ENCODE measurements around the gene HEMGN. TPM values are rescaled to one million over a fixed set of nuclear protein-coding genes. Genes with fewer than 3 reads are reported as not detected.

The HEMGN gene
- total RNA-seq, 1 experiment from 2014 or later = not detected

DNA sequence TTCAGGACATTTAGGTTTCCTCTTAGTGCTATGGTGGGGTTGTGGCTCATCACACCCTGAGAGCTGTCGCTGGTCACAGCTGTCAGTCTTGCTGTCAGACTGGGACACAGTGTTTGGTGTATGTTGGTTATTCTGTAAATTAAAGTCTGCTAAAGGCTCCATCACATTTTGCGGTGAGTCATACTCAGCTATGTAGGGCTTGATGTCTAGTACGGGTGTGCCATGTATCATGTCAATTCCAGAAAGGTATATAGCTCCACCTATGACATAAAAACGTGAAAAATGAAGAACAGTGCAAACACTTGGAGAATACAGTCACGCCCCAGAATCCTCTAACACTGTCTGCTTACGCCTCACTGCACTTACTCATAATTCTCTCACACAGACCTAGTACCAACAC lies 27.6 kb downstream of the HEMGN start:
- DNase-seq (ENCODE audit: low read depth, low spot score) = no peak
- in situ Hi-C loops (cut with HindIII; ENCODE audit: low pct_unique_long_range_greater_than_20kb, low sequenced_read_pairs) = no loop called here

DNA sequence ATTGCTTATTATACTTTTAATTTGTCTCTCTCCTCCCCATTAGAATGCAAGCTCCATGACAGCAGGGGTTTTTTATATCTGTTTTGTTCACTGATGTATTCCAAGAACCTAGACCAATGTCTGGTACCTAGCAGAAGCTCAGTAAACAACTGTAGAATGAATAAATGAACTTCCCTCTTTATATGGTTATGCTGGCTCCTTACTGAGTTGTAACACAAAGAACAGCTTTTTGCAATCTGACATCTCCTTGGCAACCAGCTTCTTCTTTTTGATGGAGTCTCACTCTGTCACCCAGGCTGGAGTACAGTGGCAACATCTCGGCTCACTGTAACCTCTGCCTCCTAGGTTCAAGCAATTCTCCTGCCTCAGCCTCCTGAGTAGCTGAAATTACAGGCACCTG lies 29.3 kb downstream of the HEMGN start:
- DNase-seq (ENCODE audit: low read depth, low spot score) = no peak

DNA sequence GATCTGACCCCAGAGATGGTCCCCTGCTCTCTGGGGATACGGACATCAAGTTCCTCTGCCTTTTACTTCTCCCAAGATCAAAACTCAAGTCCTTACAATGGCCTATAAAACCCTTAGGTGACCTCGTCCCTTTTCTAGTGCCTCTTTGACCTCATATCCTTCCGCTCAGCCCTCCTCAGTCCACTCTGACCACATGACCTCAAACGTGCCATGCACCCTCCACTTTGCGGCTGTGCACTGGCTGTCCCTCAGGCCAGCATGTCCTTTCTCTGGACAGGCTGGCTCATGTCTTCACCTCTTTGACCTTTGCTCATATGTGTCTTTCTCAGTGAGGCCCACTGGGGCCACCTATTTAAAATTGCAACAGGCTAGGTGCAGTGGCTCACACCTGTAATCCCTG lies 30.3 kb downstream of the HEMGN start:
- in situ Hi-C loops (cut with HindIII; ENCODE audit: low pct_unique_long_range_greater_than_20kb, low sequenced_read_pairs) = no loop called here
- DNase-seq (ENCODE audit: low read depth, low spot score) = no peak

More for the DNA sequence above, 29.3 kb downstream of the HEMGN start:
- in situ Hi-C loops (cut with HindIII; ENCODE audit: low pct_unique_long_range_greater_than_20kb, low sequenced_read_pairs) = no loop called here

DNA sequence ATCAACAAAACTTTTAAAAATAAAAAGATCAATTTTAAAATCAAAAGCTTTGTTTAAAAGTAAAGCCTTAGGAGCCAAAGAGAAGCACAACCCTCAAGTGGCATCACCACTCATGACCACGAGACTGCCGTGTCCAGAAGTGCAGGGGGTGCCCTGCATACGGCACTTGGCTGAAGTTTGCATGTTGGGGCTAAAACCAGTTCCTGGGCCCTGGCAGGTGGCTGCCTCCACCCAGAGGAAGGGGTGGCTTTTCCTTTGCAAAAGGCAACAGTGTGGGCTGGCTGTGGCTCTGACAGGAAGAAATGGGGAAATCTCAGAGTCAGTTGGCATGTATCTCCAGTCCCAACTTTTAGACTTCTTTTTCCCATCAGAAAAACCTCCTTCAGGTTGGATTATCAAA lies 30.9 kb downstream of the HEMGN start:
- in situ Hi-C loops (cut with HindIII; ENCODE audit: low pct_unique_long_range_greater_than_20kb, low sequenced_read_pairs) = no loop called here
- DNase-seq (ENCODE audit: low read depth, low spot score) = no peak

DNA sequence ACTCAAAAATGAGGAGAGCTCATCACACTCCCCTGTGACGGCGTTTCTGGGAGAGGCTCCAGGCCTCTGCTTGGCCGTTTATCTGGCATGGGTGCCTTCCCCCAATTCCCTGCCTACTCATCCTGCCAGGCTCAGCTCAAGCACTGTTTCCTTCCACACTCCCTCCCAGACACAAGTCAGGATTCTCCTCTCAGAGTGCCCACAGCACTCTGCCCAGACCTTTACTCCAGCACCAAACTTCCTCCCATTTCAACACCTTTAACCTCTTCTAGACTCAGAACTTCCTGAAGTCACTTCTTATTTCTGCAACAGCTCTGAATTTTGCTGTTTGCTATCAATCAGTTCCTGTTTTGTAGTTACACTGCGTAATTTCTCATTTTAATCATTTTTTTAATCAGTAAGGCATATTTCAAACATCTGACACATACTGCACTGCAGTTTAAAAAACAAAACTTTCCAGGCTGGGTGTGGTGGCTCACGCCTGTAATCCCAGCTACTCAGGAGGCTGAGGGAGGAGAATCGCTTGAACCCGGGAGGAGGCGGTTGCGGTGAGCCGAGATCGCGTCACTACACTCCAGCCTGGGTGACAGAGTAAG lies 31.6 kb downstream of the HEMGN start:
- DNase-seq (ENCODE audit: low read depth, low spot score) = no peak
- in situ Hi-C loops (cut with HindIII; ENCODE audit: low pct_unique_long_range_greater_than_20kb, low sequenced_read_pairs) = no loop called here

DNA sequence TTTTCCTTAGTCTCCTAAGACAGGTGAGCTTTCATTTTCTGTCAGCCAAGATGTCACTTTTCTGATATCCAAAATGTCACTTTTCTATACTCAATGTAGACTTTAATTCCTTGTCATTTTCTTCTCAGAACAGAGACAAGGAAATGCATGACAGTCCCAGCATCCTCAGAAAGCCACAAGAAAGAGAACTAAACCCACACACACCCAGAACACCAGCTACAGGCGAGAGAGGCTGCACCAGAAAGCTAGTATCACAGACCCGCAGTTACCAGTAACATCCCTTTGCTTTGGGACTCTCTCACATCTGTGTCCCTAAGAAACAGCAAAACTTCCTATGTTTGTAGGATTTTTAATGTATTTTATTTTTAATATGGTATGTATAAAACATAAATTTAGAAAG lies 32.7 kb downstream of the HEMGN start:
- in situ Hi-C loops (cut with HindIII; ENCODE audit: low pct_unique_long_range_greater_than_20kb, low sequenced_read_pairs) = no loop called here
- no peak for DNase-seq (ENCODE audit: low read depth, low spot score)

DNA sequence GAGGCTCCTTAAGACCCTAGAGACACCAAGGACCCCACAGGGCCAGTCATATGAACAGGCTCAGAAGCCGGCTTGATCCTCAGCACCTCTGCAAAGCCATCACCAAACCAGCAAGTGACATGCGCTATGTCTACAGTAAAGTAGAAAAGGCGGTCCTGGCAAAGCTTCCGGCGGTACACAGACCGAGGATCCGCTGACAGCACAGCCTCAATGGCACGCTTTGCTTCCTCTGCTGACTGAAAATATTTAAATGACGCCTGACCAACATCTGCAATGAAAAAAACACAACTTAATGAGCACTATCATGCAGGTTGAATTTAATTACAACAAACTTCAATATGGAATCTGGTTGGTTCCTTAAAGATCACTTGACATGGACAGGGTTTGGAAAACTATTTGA lies 33.2 kb downstream of the HEMGN start:
- in situ Hi-C loops (cut with HindIII; ENCODE audit: low pct_unique_long_range_greater_than_20kb, low sequenced_read_pairs) = no loop called here
- DNase-seq (ENCODE audit: low read depth, low spot score) = no peak

DNA sequence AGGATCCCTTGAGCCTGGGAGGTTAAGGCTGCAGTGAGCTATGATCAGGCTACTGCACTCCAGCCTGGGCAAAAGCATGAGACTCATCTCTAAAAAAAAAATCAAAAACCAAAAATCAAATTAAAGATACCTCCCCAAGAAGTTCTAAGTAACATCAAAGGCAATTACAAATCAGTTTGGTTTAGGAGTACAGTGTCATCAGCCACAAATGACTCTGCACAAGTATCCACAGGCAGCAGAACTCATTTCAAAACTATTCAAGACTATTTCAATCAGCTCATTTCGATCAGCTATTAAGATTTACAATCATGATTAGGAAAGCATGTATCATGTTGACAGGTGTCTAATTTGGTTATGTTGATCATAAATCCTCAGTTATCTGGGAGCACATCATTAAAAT lies 34.8 kb downstream of the HEMGN start:
- in situ Hi-C loops (cut with HindIII; ENCODE audit: low pct_unique_long_range_greater_than_20kb, low sequenced_read_pairs) = no loop called here

DNA sequence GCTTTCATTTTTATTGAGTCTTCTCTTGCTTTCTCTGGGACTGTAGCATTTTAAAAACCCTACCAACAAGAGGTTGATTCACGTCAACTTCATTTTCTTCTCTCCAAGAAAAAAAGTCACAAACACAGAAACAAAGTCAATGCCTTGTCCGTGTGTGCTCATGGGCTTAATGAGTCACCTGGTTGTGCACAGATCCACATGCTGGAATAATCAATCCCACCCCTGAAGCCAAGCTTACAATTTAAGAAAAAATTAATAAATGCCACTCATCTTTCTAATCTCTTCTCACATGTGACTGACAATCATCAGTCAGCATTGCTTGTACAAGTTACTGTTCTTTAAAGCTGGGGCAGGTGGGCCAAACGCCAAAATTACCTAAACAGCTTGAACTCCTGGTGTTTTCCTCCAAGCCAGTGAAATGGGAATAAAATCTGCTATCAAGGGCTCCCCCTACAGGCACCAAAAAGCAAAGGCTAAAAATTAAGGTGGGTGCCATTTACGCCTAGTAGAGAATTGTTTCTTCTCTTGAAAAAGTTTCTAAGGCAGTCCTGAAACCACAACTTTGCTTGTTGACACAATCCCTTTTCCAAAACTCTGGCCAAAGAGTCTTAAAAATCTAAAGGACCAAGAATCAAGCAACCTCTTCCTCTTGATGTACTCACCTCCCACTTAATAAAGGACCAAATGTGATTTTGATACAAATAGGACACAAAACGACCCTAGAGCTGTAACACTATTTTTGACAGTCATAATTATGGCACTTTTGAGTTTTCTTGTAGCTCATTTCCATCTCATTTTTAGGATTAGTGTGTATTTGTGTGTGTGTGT lies 37.0 kb downstream of the HEMGN start:
- in situ Hi-C loops (cut with HindIII; ENCODE audit: low pct_unique_long_range_greater_than_20kb, low sequenced_read_pairs) = no loop called here
- peak; percentile 81 for DNase-seq (ENCODE audit: low read depth, low spot score)

More for the DNA sequence above, 34.8 kb downstream of the HEMGN start:
- DNase-seq (ENCODE audit: low read depth, low spot score) = no peak

DNA sequence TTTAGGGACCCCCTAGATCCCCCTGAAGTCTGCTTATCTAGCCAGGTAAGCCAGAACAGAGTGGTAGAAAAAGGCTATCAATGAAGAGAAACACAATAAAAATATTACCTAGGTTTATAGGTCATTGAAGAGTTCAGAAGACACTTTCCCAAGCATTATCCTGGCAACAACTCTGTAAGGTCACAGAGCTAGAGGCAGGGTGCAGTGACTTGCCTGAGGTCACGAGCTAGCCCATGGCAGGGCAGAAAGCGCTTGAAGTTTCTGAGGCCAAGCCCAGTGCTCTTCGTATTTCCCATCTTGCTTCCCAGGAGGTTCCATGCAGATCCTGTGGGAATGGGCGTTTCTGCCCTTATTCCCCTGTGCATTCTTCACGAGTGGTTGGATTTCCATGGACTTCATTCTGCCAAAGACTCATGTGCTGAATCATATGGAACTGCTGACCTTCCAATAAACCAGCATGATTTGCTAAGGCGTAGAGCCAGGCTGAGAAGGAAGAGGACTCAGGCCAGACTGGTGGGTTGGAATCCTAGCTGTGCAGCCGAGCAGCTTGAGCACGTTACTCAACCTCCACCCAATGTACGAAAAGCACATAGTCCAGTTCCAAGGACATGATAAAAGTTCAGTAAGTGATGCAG lies 37.8 kb downstream of the HEMGN start:
- DNase-seq (ENCODE audit: low read depth, low spot score) = peak; percentile 95
- in situ Hi-C loops (cut with HindIII; ENCODE audit: low pct_unique_long_range_greater_than_20kb, low sequenced_read_pairs) = no loop called here

DNA sequence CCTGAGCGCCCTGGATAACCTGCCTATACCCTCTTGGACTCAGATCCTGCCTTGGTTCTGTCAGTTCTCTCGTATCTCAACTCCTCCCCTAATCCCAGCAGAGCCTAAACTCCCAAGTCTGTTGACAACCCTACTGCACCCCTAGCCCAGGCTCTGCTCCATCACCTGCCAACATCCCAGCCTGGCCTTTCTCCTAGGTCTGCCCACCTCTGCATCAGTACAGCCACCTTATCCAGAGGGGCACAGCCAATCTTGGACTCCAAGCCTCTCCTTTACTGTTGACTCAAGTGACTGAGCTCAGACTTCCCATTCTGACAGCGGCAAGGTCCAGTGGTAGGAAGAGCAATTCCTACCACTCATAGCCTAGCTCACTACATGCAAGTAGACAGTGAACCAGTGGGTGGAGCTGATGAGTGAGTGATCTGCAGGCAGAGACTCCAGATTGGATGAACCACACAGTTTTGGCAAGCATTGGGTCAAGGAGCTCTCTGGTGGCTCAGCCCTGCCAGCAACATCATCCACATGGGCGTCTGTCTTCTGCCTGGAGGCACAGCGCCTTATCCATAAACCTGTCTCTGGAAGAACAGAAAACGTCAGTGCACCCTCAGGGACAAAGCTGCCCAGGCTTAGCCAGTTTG lies 42.2 kb downstream of the HEMGN start:
- in situ Hi-C loops (cut with HindIII; ENCODE audit: low pct_unique_long_range_greater_than_20kb, low sequenced_read_pairs) = no loop called here
- peak; percentile 84 for DNase-seq (ENCODE audit: low read depth, low spot score)

DNA sequence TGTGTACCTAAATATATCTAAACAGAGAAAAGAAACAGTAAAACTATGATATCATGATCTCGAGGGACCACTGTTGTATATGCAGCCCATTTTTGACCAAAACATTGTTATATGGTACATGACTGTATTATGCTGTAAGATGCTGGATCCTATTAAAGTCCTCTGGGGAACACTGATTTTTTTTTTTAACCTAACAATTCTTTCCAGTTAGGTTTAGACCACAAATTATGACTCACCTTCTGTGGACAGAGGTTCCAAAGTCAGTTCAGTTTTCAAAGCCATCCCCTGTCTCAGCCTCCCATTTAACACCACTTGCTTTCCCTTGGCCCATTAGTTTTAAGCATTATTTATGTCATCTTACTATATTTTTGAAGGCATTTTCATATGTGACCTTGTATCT lies 42.8 kb downstream of the HEMGN start:
- in situ Hi-C loops (cut with HindIII; ENCODE audit: low pct_unique_long_range_greater_than_20kb, low sequenced_read_pairs) = no loop called here
- DNase-seq (ENCODE audit: low read depth, low spot score) = no peak

DNA sequence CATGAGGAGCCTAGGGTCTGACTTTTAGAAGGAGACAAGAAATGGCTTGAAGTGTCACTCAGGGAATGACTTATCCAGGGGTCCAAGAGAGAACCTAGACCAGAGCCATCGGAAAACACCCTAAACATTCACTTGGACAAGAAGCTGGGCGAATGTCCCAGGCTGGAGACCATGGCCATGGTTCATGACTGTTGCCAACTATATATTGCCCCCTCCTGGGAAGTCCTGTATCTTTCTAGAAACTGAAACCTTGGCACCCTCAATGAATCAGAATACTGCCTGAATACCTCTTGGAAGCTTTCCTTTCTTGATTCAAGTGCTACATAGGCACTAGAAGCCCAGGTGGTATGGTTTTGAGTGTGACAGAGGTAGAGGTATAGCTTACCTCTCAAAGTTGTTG lies 45.6 kb downstream of the HEMGN start:
- no peak for DNase-seq (ENCODE audit: low read depth, low spot score)
- in situ Hi-C loops (cut with HindIII; ENCODE audit: low pct_unique_long_range_greater_than_20kb, low sequenced_read_pairs) = no loop called here

DNA sequence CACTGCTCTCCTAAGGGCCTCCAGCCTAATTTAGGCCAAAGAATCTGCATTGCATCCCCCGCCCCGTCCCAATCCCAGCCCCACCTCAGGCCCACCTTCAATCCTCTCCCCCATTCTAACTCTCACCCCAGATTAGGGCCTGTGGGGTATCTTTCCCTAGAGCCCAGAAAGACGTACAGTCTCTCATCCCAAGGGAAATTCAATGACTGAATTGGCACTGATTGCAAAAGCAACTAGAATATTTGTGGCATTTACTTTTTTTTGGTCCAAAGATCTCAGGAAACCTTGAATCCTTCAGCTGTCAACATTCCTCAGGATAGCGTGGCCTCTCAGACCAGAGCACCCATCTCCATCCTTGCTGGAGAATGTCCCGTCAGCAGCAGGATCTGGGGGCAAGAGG lies 46.2 kb downstream of the HEMGN start:
- in situ Hi-C loops (cut with HindIII; ENCODE audit: low pct_unique_long_range_greater_than_20kb, low sequenced_read_pairs) = no loop called here

DNA sequence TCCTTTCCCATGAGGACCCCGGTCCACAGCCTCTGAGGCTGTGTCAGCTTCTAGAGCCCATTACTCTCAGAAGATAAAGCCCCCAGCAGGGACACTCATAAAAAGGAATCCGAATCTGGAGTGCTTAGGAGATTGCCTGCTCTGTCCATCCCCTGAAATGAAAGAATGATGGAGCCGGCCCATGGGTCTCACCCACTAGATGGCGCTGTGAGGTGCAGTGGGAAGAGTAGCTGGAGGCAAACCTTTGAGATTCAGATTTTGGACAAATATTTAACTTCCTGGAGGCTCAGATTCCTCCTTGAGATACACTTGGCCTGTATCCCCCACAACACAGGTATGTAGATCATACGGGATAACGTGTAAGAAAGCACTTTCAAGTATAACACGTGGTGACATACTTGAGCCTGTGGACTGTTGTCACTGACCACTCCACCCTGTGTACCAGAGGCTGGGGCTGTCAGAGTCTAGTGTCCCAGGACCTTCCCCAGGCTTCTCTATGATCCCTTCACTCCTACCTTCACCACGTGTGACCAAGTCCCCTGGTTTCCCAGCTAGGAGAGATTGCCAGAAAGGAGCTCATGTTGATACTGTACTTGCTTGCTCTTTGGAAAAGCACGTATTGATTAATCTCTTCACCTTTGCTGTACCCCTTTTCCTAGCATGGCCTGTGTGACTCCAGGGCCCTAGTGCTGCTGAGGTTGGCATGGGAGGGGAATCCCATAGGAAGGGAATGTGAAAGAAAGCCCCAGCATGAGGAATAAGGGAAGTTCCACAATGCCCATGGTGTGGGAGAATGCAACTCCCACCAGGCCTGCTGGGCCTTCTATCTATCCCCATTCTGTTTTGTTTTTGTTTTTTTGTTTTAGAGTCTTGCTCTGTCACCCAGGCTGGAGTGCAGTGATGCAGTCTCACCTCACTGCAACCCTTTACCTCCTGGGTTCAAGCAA lies 47.8 kb downstream of the HEMGN start:
- in situ Hi-C loops (cut with HindIII; ENCODE audit: low pct_unique_long_range_greater_than_20kb, low sequenced_read_pairs) = no loop called here
- peak; percentile 64 for DNase-seq (ENCODE audit: low read depth, low spot score)

More for the DNA sequence above, 46.2 kb downstream of the HEMGN start:
- DNase-seq (ENCODE audit: low read depth, low spot score) = no peak

DNA sequence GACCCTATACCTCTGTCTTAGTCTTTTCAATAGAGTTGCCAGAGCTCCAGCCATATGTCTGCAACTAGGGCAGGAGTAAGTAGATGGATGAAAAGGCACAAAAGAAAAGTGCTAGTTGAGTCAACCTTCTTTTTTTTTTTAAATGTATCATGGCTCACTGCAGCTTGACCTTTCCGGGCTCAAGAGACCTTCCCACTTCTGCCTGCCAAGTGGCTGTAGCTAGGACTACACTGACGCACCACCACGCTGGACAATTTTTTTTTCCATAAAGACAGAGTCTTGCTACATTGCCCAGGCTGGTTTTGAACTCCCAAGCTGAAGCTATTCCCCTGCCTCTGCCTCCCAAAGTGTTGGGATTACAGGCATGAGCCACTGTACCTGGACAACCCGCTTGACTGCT lies 57.6 kb downstream of the HEMGN start:
- DNase-seq (ENCODE audit: low read depth, low spot score) = no peak
- in situ Hi-C loops (cut with HindIII; ENCODE audit: low pct_unique_long_range_greater_than_20kb, low sequenced_read_pairs) = no loop called here

Data from SK-MEL-5 (cell line).